ENCODE measurements around the gene DPF3.

The DPF3 gene

DNA sequence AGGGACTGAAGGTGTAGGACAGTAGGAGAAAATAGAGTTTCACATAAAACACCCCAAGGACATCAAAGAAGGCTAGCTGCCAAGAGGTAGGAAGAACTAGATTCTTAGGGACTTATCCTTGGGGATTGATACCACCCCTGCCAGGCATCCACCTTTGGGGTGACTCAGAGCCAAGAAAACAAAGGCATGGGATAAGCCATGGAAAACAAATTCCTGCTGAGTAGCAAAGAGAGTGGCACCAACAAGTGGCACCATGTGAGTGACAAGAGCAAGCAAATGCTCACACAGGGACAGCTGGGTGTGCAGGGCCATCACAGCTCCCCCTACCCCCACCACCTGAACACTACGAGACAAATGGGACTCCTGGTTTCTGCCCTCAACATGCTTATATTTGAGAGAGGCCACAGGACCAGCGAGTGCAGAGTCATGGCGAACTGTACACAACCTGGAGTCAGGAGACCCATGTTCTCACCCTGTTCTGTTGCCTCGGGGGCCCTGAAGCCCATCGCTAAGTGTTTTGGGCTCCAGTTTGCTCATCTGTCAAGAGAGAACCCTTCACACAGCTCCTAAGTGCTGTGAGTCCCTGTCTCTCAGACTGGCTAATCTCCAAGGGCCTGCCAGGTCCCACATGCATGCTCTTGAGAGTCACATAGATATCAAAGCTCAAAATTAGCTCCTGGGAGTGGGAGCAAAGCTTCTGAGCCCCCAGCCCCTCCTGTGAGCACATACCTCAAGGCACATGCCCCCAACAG, 91.9 kb downstream of the DPF3 start:
- TF ChIP-seq, protein P1, sequence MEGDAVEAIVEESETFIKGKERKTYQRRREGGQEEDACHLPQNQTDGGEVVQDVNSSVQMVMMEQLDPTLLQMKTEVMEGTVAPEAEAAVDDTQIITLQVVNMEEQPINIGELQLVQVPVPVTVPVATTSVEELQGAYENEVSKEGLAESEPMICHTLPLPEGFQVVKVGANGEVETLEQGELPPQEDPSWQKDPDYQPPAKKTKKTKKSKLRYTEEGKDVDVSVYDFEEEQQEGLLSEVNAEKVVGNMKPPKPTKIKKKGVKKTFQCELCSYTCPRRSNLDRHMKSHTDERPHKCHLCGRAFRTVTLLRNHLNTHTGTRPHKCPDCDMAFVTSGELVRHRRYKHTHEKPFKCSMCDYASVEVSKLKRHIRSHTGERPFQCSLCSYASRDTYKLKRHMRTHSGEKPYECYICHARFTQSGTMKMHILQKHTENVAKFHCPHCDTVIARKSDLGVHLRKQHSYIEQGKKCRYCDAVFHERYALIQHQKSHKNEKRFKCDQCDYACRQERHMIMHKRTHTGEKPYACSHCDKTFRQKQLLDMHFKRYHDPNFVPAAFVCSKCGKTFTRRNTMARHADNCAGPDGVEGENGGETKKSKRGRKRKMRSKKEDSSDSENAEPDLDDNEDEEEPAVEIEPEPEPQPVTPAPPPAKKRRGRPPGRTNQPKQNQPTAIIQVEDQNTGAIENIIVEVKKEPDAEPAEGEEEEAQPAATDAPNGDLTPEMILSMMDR (IDR thresholded peaks at IDR 0.05; ENCODE audit: low read depth, low read length, poor library complexity, severe bottlenecking): no peak
- no peak for TF ChIP-seq EZH2phosphoT487 (IDR thresholded peaks at IDR 0.05; ENCODE audit: borderline replicate concordance, low read length)
- H3K27me3 ChIP-seq (ENCODE audit: control insufficient read depth, low read length): no peaks in the 10 kb centered on the region

DNA sequence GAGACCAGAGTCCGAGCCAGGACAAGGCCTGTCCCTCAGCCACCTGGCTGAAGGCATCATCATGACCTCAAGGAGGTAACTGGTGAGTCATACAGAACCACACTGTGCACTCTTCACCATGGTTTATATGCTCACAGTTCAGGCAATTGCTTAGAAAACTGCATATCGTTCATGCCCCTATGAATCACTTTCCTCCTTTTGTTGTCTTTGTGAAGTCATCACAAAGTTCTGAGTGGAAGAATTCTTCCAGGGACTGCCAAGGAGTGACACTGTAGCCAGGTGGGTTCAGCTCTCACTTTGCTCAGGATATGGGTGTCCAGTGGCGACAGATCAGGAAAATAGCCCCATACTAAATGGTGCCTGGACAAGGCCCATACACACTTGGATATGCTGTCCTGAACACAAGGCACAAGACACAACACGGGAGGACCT, 92.5 kb downstream of the DPF3 start:
- Histone ChIP-seq H3K79me2 (ENCODE audit: control insufficient read depth, low read length) (no peaks in the 10 kb centered on the region), H3K9me2 (replicated peaks; ENCODE audit: control insufficient read depth, low read length) (no peaks in the 10 kb centered on the region), H3F3A (ENCODE audit: control insufficient read depth, insufficient read depth) (no peaks in the 10 kb centered on the region), H3K27me3 (ENCODE audit: control insufficient read depth, low read length) (no peaks in the 10 kb centered on the region), H3K4me3 (ENCODE audit: low read length) (no peak overlapping the region), H3K27ac (ENCODE audit: low read depth, low read length) (no peak overlapping the region), H3K36me3 (ENCODE audit: control insufficient read depth, low read length) (no peaks in the 10 kb centered on the region), H4K20me1 (ENCODE audit: control insufficient read depth, insufficient read depth, low read depth, low read length) (no peaks in the 10 kb centered on the region), H3K9me3 (ENCODE audit: control insufficient read depth, insufficient read depth, low read length) (peaks cover 4% of the 10 kb centered on the region; the same call in 1 of the 2 replicates), H3K4me2 (ENCODE audit: low read length) (no peak overlapping the region), H3K4me1 (ENCODE audit: control insufficient read depth, low read length) (no peaks in the 10 kb centered on the region)
- TF ChIP-seq EZH2phosphoT487 (IDR thresholded peaks at IDR 0.05; ENCODE audit: borderline replicate concordance, low read length): no peak
- TF ChIP-seq, protein P1 (IDR thresholded peaks at IDR 0.05; ENCODE audit: low read depth, low read length, poor library complexity, severe bottlenecking): no peak

More for the DNA sequence above, 91.9 kb downstream of the DPF3 start:
- no peaks in the 10 kb centered on the region for H3K36me3 ChIP-seq (ENCODE audit: control insufficient read depth, low read length)
- H3K4me1 ChIP-seq (ENCODE audit: control insufficient read depth, low read length): no peaks in the 10 kb centered on the region
- H3K4me2 ChIP-seq (ENCODE audit: low read length): no peak overlapping the region
- H3K4me3 ChIP-seq (ENCODE audit: low read length): no peak overlapping the region
- no peak overlapping the region for H3K27ac ChIP-seq (ENCODE audit: low read depth, low read length)
- H3K9me3 ChIP-seq (ENCODE audit: control insufficient read depth, insufficient read depth, low read length): peaks cover 4% of the 10 kb centered on the region; the same call in 1 of the 2 replicates
- H4K20me1 ChIP-seq (ENCODE audit: control insufficient read depth, insufficient read depth, low read depth, low read length): no peaks in the 10 kb centered on the region
- H3K79me2 ChIP-seq (ENCODE audit: control insufficient read depth, low read length): no peaks in the 10 kb centered on the region
- no peaks in the 10 kb centered on the region for H3K9me2 ChIP-seq (replicated peaks; ENCODE audit: control insufficient read depth, low read length)
- H3F3A ChIP-seq (ENCODE audit: control insufficient read depth, insufficient read depth): no peaks in the 10 kb centered on the region

DNA sequence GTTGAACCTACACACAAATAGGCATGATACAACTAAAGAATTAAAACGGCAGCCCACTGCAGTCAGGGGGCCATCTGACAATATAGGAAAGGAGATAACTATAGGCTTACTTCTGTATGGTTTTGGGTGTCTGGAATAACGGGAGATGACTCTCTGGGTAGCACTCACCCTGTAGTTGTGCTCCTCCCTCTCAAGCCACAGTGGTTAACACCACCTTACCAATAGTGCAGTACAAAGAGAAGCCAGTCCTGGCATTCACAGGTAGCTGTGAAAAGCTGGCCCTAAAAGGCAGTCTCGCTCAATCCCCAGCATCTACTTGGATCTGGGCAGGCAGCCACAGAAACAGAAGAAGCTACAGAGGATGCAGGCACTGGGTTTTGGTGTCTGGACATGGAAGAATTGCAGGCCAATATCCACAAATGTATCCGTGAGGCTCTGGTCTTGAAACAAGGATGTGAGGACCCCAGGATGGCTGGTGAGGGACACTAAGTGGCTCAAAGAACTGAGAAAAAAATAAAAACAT, 93.0 kb downstream of the DPF3 start:
- Histone ChIP-seq H3K4me3 (ENCODE audit: low read length) (no peak overlapping the region), H3F3A (ENCODE audit: control insufficient read depth, insufficient read depth) (no peaks in the 10 kb centered on the region), H3K36me3 (ENCODE audit: control insufficient read depth, low read length) (no peaks in the 10 kb centered on the region), H3K4me2 (ENCODE audit: low read length) (no peak overlapping the region), H3K9me2 (replicated peaks; ENCODE audit: control insufficient read depth, low read length) (no peaks in the 10 kb centered on the region), H3K4me1 (ENCODE audit: control insufficient read depth, low read length) (no peaks in the 10 kb centered on the region), H4K20me1 (ENCODE audit: control insufficient read depth, insufficient read depth, low read depth, low read length) (no peaks in the 10 kb centered on the region), H3K27ac (ENCODE audit: low read depth, low read length) (no peak overlapping the region), H3K79me2 (ENCODE audit: control insufficient read depth, low read length) (no peaks in the 10 kb centered on the region), H3K27me3 (ENCODE audit: control insufficient read depth, low read length) (no peaks in the 10 kb centered on the region), H3K9me3 (ENCODE audit: control insufficient read depth, insufficient read depth, low read length) (peaks cover 4% of the 10 kb centered on the region; the same call in 1 of the 2 replicates)
- no peak for TF ChIP-seq EZH2phosphoT487 (IDR thresholded peaks at IDR 0.05; ENCODE audit: borderline replicate concordance, low read length)
- TF ChIP-seq, protein P1 (IDR thresholded peaks at IDR 0.05; ENCODE audit: low read depth, low read length, poor library complexity, severe bottlenecking): no peak
